Right renal pelvis (tissue), 4 donors: ENCODE measurements around the gene GNAZ. TPM values are rescaled to one million over a fixed set of nuclear protein-coding genes. Genes with fewer than 3 reads are reported as not detected.

Experiments used
- DNase-seq, 4 donors: peaks; one replicate each; pipeline ENCODE4 v3.0.0-alpha.2; 2013; ENCODE audit warnings: low read depth in 4 of 4, low spot score in 3 of 4, missing footprints in 1 of 4
- polyA plus RNA-seq, 4 donors: library from polyadenylated mRNA; unstranded; fragments of 120-200 nt; gene quantifications; one replicate each; pipeline ENCODE4 v1.2.1, GENCODE V29; 2013; ENCODE audit not compliant: insufficient read length in 4 of 4

Gene GNAZ
- polyA plus RNA-seq, 4 donors = 5.6 to 6.4 (median 5.9) TPM

- DNase-seq = no peak
Observed at GRCh38 chr22:23147617-23148387, 77.5 kb downstream of the GNAZ start.

GRCh38 chr22:23149743-23150238 is 79.5 kb downstream of the GNAZ start:
- DNase-seq = no peak

- DNase-seq = no peak
Observed at GRCh38 chr22:23150762-23151161, 80.4 kb downstream of the GNAZ start.

GRCh38 chr22:23151827-23152226 is 81.5 kb downstream of the GNAZ start:
- no peak for DNase-seq

- DNase-seq = no peak
Observed at GRCh38 chr22:23152238-23153114, 82.2 kb downstream of the GNAZ start.

GRCh38 chr22:23153994-23154393 is 83.7 kb downstream of the GNAZ start:
- no peak for DNase-seq

GRCh38 chr22:23154461-23154860 is 84.1 kb downstream of the GNAZ start:
- no peak for DNase-seq

- DNase-seq = no peak
Observed at GRCh38 chr22:23155143-23155542, 84.8 kb downstream of the GNAZ start.

GRCh38 chr22:23155831-23156230 is 85.5 kb downstream of the GNAZ start:
- DNase-seq = no peak

- DNase-seq = no peak
Observed at GRCh38 chr22:23156286-23156685, 86.0 kb downstream of the GNAZ start.

GRCh38 chr22:23157560-23158515 is 87.5 kb downstream of the GNAZ start:
- no peak for DNase-seq

GRCh38 chr22:23158516-23159290 is 88.4 kb downstream of the GNAZ start:
- DNase-seq = no peak

GRCh38 chr22:23159291-23159630 is 88.9 kb downstream of the GNAZ start:
- no peak for DNase-seq

GRCh38 chr22:23161029-23161428 is 90.7 kb downstream of the GNAZ start:
- DNase-seq = no peak

- DNase-seq = no peak
Observed at GRCh38 chr22:23161574-23161973, 91.3 kb downstream of the GNAZ start.

- no peak for DNase-seq
Observed at GRCh38 chr22:23163665-23164064, 93.3 kb downstream of the GNAZ start.

- no peak for DNase-seq
Observed at GRCh38 chr22:23164091-23164490, 93.8 kb downstream of the GNAZ start.

- no peak for DNase-seq
Observed at GRCh38 chr22:23166042-23166831, 95.9 kb downstream of the GNAZ start.
